A673 (cell line): Measurements from ENCODE around the gene ATG9A. TPM values are rescaled to one million over a fixed set of nuclear protein-coding genes. Genes with fewer than 3 reads are reported as not detected.
"Not testable (repeated sequence)": the region's sequence is repeated elsewhere in the genome, so short reads cannot be mapped to it uniquely, and the experiment has no call there.

Experiments
- BruUV-seq: library from RNA; stranded (reverse); fragments of 400-500 nt; replicated peaks from 2 replicates; lab custom pipeline; 2021; lab: Mats Ljungman, UMichigan
- CTCF ChIA-PET: fragments of 300-600 bp; sonication (Branson Sonifier 250); formaldehyde crosslinking; loops from one replicate; lab custom pipeline; 2022; ENCODE audit warnings: antibody characterized with exemption; lab: Charles Lee
- POLR2A ChIA-PET: fragments of 300-600 bp; sonication (Branson Sonifier 250); formaldehyde crosslinking; loops from one replicate; lab custom pipeline; 2022; ENCODE audit warnings: antibody characterized with exemption; ENCODE audit not compliant: low non-redundant PET; lab: Charles Lee
- DNase-seq: peaks from one replicate; pipeline ENCODE4 v3.0.0-alpha.2; 2015; ENCODE audit warnings: low spot score
- H3K27ac ChIP-seq: fragments of 200-600 bp; sonication (generic); 2 replicates; pipeline ENCODE4 v1.5.1; 2016; ENCODE audit warnings: mixed run types, low read depth, mild to moderate bottlenecking, mixed read lengths, antibody characterized with exemption, low read length; ENCODE audit not compliant: poor library complexity, severe bottlenecking
- H3K27me3 ChIP-seq: fragments of 200-600 bp; sonication (generic); replicated peaks from 2 replicates; pipeline ENCODE4 v1.6.1; 2017; ENCODE audit warnings: mixed run types, low read depth, mild to moderate bottlenecking, mixed read lengths, antibody characterized with exemption, low read length; ENCODE audit not compliant: insufficient read depth, poor library complexity
- H3K36me3 ChIP-seq: fragments of 200-600 bp; sonication (generic); 2 replicates; pipeline ENCODE4 v1.6.1; 2016; ENCODE audit warnings: mixed run types, mild to moderate bottlenecking, mixed read lengths, antibody characterized with exemption, low read length; ENCODE audit not compliant: insufficient read depth, poor library complexity, severe bottlenecking
- H3K4me1 ChIP-seq: fragments of 200-600 bp; sonication (generic); 2 replicates; pipeline ENCODE4 v1.6.1; 2017; ENCODE audit warnings: mixed run types, mild to moderate bottlenecking, mixed read lengths, antibody characterized with exemption, low read length; ENCODE audit not compliant: insufficient read depth, poor library complexity, severe bottlenecking
- H3K4me3 ChIP-seq: fragments of 200-600 bp; sonication (generic); 2 replicates; pipeline ENCODE4 v1.5.1; 2016; ENCODE audit warnings: low read depth, mixed run types, mild to moderate bottlenecking, mixed read lengths, low read length; ENCODE audit not compliant: poor library complexity, severe bottlenecking
- H3K9me3 ChIP-seq: fragments of 200-600 bp; sonication (generic); 2 replicates; pipeline ENCODE4 v1.6.1; 2016; ENCODE audit warnings: mixed run types, low read depth, mild to moderate bottlenecking, mixed read lengths, antibody characterized with exemption, low read length; ENCODE audit not compliant: poor library complexity, severe bottlenecking
- EZH2 ChIP-seq: fragments of 200-600 bp; sonication (generic); IDR thresholded peaks from 2 replicates; pipeline ENCODE4 v1.6.1; 2017; ENCODE audit warnings: borderline replicate concordance, low read depth, mild to moderate bottlenecking, mixed read lengths, antibody characterized with exemption, low read length; ENCODE audit not compliant: poor library complexity, severe bottlenecking
- intact Hi-C: fragments of 100-400 bp; cut with micrococcal nuclease; formaldehyde crosslinking; loops from one replicate; pipeline ENCODE4 v1.10.0; 2022; ENCODE audit not compliant: unreplicated experiment
- total RNA-seq: library from RNA; stranded (reverse); gene quantifications from 2 replicates; pipeline ENCODE4 v1.2.3, GENCODE V29; 2021
- TF ChIP-seq, protein P1 (sequence below): fragments of 300-800, 200-600 bp; sonication (generic); conservative IDR thresholded peaks from 2 replicates; pipeline ENCODE4 v1.5.1; 2017; ENCODE audit warnings: low read depth, mild to moderate bottlenecking, antibody characterized with exemption, low read length, moderate library complexity, mixed read lengths

Gene ATG9A
- total RNA-seq, 1 experiment from 2014 or later: 50.0 TPM

DNA sequence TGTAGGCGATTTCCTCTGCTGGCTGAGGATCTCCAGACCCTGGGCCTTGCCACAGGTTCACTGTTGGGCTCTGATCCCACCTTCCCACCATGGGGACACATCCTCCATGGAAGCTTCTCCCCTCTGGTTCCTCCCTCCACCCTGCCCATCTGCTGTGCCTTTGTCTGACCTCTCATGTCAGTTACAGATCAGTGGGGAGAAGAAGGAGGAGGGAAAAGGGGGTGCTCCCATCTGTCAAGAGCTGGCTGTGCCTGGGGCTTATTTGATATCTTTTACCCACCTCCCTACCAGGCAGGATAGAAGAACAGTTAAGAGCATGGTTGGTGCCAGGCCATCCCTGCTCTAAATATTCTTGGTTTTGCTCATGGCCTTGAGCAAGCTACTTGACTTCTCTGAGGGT lies 37.5 kb upstream of the ATG9A start:
- intact Hi-C loops: no loop called here
- no peak for DNase-seq
- ChIA-PET POLR2A (no interaction called here), CTCF (no interaction called here)
- Histone ChIP-seq H3K4me1 (no peaks in the 10 kb centered on the region), H3K27ac (no peak overlapping the region), H3K9me3 (no peaks in the 10 kb centered on the region), H3K36me3 (no peaks in the 10 kb centered on the region), H3K4me3 (no peak overlapping the region), H3K27me3 (no peaks in the 10 kb centered on the region)
- BruUV-seq: no TSS peak
- TF ChIP-seq EZH2: no peak

DNA sequence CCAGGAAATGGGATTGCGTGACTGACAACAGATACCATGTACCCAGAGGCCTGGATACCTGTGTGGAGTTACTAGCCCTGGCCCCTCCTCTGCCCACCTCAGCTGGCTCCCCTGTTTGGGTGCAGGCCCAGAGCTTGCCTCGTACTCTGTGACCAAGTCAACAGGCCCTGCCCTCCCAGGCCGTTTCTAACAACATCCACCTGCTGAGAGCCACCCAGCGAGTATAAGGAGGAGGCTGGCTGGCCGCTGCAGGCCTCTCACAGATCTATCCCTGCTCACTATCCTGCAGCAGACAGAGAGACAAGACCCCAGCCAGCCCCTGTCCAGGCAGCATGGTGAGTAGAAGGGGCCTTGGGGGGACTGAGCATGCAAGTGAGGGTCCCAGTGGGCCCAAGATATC lies 36.8 kb upstream of the ATG9A start:
- ChIA-PET CTCF (no interaction called here), POLR2A (no interaction called here)
- H3K36me3 ChIP-seq: no peaks in the 10 kb centered on the region
- no peak overlapping the region for H3K27ac ChIP-seq
- H3K9me3 ChIP-seq: no peaks in the 10 kb centered on the region
- H3K27me3 ChIP-seq: no peaks in the 10 kb centered on the region
- H3K4me1 ChIP-seq: no peaks in the 10 kb centered on the region
- H3K4me3 ChIP-seq: no peak overlapping the region
- BruUV-seq: no TSS peak
- DNase-seq: no peak
- no peak for TF ChIP-seq EZH2
- TF ChIP-seq, protein P1, sequence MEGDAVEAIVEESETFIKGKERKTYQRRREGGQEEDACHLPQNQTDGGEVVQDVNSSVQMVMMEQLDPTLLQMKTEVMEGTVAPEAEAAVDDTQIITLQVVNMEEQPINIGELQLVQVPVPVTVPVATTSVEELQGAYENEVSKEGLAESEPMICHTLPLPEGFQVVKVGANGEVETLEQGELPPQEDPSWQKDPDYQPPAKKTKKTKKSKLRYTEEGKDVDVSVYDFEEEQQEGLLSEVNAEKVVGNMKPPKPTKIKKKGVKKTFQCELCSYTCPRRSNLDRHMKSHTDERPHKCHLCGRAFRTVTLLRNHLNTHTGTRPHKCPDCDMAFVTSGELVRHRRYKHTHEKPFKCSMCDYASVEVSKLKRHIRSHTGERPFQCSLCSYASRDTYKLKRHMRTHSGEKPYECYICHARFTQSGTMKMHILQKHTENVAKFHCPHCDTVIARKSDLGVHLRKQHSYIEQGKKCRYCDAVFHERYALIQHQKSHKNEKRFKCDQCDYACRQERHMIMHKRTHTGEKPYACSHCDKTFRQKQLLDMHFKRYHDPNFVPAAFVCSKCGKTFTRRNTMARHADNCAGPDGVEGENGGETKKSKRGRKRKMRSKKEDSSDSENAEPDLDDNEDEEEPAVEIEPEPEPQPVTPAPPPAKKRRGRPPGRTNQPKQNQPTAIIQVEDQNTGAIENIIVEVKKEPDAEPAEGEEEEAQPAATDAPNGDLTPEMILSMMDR: no peak
- intact Hi-C loops: no loop called here

- Histone ChIP-seq H3K36me3 (no peaks in the 10 kb centered on the region), H3K4me3 (no peak overlapping the region), H3K4me1 (no peaks in the 10 kb centered on the region), H3K27me3 (peaks cover 3% of the 10 kb centered on the region), H3K27ac (no peak overlapping the region), H3K9me3 (no peaks in the 10 kb centered on the region)
- no peak for DNase-seq
- BruUV-seq: no TSS peak
- TF ChIP-seq, protein P1: no peak
- TF ChIP-seq EZH2: no peak
- POLR2A ChIA-PET: no interaction called here
- CTCF ChIA-PET: interaction anchor here (1.2 kb wide), 1 partner anchor 17 kb away, joined by 5 read pairs; no protein-coding TSS in a partner anchor
- intact Hi-C loops: no loop called here
These were observed 31.8 kb upstream of the ATG9A start for GRCh38 chr2:219261024-219261855.

DNA sequence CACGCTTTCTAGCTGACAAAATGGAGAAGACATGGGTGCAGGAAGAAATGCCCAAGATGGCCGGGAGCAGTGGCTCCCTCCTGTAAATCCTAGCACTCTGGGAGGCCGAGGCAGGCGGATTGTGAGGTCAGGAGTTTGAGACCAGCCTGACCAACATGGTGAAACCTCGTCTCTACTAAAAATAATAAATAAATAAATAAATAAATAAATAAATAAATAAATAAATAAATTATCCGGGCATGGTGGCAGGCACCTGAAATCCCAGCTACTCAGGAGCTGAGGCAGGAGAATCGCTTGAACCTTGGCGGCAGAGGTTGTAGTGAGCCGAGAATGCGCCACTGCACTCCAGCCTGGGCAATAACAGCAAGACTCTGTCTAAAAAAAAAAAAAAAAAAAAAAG lies 29.5 kb upstream of the ATG9A start:
- intact Hi-C loops, BruUV-seq, H3K4me1 ChIP-seq, DNase-seq, H3K27ac ChIP-seq, H3K36me3 ChIP-seq, H3K4me3 ChIP-seq, POLR2A ChIA-PET, H3K9me3 ChIP-seq: not testable (repeated sequence)
- H3K27me3 ChIP-seq: peaks cover 22% of the 10 kb centered on the region
- CTCF ChIA-PET: interaction anchor here (0.6 to 0.9 kb wide), 2 partner anchors 9 to 99 kb away, joined by 3 to 4 read pairs; partner anchors contain the start of gene NHEJ1
